HG02973 (cell line): ENCODE measurements around the gene LAPTM4A.

Experiments
- ATAC-seq: cut with Tn5 transposase; IDR thresholded peaks from one replicate; pipeline ENCODE4 v1.9.1; 2021; ENCODE audit warnings: moderate library complexity; ENCODE audit not compliant: unreplicated experiment

The LAPTM4A gene

GRCh38 chr2:19989667-19990415 is 61.6 kb downstream of the LAPTM4A start, which contains the start of gene WDR35:
Gene WDR35, minus strand, starts transcription at chr2:19990105. Its CDS starts 90 bp downstream, at chr2:19990015.
- ATAC-seq: peak; percentile 88

- no peak for ATAC-seq
These were observed 62.1 kb downstream of the LAPTM4A start for GRCh38 chr2:19989342-19989666.

- ATAC-seq: no peak
These were observed 62.8 kb downstream of the LAPTM4A start for GRCh38 chr2:19988600-19988999.

GRCh38 chr2:19987936-19988335 is 63.5 kb downstream of the LAPTM4A start:
- ATAC-seq: peak; percentile 53
